Cardiac muscle cell (in vitro differentiated cells and primary cell): Measurements from ENCODE around the gene VAV3. TPM values are rescaled to one million over a fixed set of nuclear protein-coding genes. Genes with fewer than 3 reads are reported as not detected.

Experiments
- DNase-seq, 2 donors: peaks; one replicate each; pipeline versions ENCODE4 v3.0.0 to v3.0.0-alpha.2; 2010 to 2017; ENCODE audit warnings: low read depth in 1 of 2, low spot score in 1 of 2
- H3K27ac ChIP-seq: fragments of 200-600 bp; sonication (generic); 2 replicates; pipeline ENCODE4 v1.5.1; 2016
- H3K27me3 ChIP-seq: fragments of 200-600 bp; sonication (generic); 2 replicates; pipeline ENCODE4 v1.6.0; 2016; ENCODE audit warnings: control low read depth
- H3K36me3 ChIP-seq: fragments of 200-600 bp; sonication (generic); 2 replicates; pipeline ENCODE4 v1.5.1; 2016; ENCODE audit warnings: control low read depth
- H3K4me1 ChIP-seq: fragments of 200-600 bp; sonication (generic); 2 replicates; pipeline ENCODE4 v1.8.1; 2017; ENCODE audit warnings: low read depth, mild to moderate bottlenecking, mixed run types
- H3K4me3 ChIP-seq: fragments of 200-600 bp; sonication (generic); 2 replicates; pipeline ENCODE4 v1.5.1; 2016; ENCODE audit warnings: mild to moderate bottlenecking
- H3K9me3 ChIP-seq: fragments of 200-600 bp; sonication (generic); 2 replicates; pipeline ENCODE4 v1.5.1; 2017; ENCODE audit warnings: low read depth, mild to moderate bottlenecking, control low read depth
- CTCF ChIP-seq: IDR thresholded peaks from 2 replicates; pipeline ENCODE4 v1.5.1; 2012; ENCODE audit warnings: low read depth, mild to moderate bottlenecking, low read length
- polyA plus RNA-seq: library from polyadenylated mRNA; unstranded; fragments of >200 nt; fragmentation: Nextera tagmentation; extraction: Ambion mirVana; gene quantifications from 2 replicates; pipeline ENCODE4 v1.2.1, GENCODE V29; 2016
- total RNA-seq: library from RNA; depleted of rRNA; stranded (reverse); fragments of >200 nt; gene quantifications from 2 replicates; pipeline ENCODE4 v1.2.3, GENCODE V29; 2016

Gene VAV3
- total and polyA plus RNA-seq, 2 experiments from 2014 or later: 0.33 to 0.86 TPM

GRCh38 chr1:107695341-107695740, 269.6 kb downstream of the VAV3 start:
- Histone ChIP-seq H3K9me3 (no peaks in the 10 kb centered on the region), H3K36me3 (no peaks in the 10 kb centered on the region), H3K27ac (no peak overlapping the region), H3K4me1 (no peaks in the 10 kb centered on the region), H3K4me3 (no peak overlapping the region), H3K27me3 (no peaks in the 10 kb centered on the region)
- DNase-seq: no peak
- TF ChIP-seq CTCF: no peak

- no peak for DNase-seq
- TF ChIP-seq CTCF: no peak
- H3K27ac ChIP-seq: no peak overlapping the region
- no peaks in the 10 kb centered on the region for H3K27me3 ChIP-seq
- H3K4me3 ChIP-seq: no peak overlapping the region
- H3K4me1 ChIP-seq: no peaks in the 10 kb centered on the region
- no peaks in the 10 kb centered on the region for H3K9me3 ChIP-seq
- H3K36me3 ChIP-seq: no peaks in the 10 kb centered on the region
These were observed 272.2 kb downstream of the VAV3 start for GRCh38 chr1:107692580-107693345.

GRCh38 chr1:107691540-107691939, 273.4 kb downstream of the VAV3 start:
- Histone ChIP-seq H3K4me3 (no peak overlapping the region), H3K36me3 (no peaks in the 10 kb centered on the region), H3K4me1 (no peaks in the 10 kb centered on the region), H3K9me3 (no peaks in the 10 kb centered on the region), H3K27me3 (no peaks in the 10 kb centered on the region), H3K27ac (no peak overlapping the region)
- TF ChIP-seq CTCF: no peak
- DNase-seq: no peak

- H3K4me1 ChIP-seq: no peaks in the 10 kb centered on the region
- no peaks in the 10 kb centered on the region for H3K9me3 ChIP-seq
- H3K27ac ChIP-seq: no peak overlapping the region
- no peak for DNase-seq
- TF ChIP-seq CTCF: no peak
- H3K36me3 ChIP-seq: no peaks in the 10 kb centered on the region
- H3K27me3 ChIP-seq: no peaks in the 10 kb centered on the region
- no peak overlapping the region for H3K4me3 ChIP-seq
These were observed 274.5 kb downstream of the VAV3 start for GRCh38 chr1:107690491-107690890.

DNA sequence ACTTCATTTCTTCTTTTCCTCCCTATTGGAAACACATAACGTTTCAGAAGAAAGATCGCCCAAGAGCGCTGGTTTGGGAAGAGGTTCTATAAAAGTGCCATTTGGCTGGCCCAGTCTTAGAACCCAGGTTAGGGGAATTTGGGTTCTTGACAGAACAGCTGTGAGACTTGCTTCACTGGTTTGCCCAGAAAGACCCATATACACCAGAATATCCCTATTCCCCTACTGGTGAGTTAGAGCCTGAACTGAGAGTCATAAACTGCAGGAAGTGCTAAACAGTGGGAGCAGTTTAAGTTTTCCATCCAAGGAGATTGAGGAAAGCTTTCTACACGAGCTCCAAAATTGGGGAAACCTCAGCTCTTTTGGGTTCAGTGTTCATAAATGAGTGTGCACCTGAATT, 275.2 kb downstream of the VAV3 start:
- no peaks in the 10 kb centered on the region for H3K27me3 ChIP-seq
- H3K4me3 ChIP-seq: no peak overlapping the region
- H3K36me3 ChIP-seq: no peaks in the 10 kb centered on the region
- H3K27ac ChIP-seq: no peak overlapping the region
- no peak for DNase-seq
- no peaks in the 10 kb centered on the region for H3K4me1 ChIP-seq
- no peak for TF ChIP-seq CTCF
- no peaks in the 10 kb centered on the region for H3K9me3 ChIP-seq
